Stimulated activated CD4-positive, alpha-beta T cell treated with anti-CD3 and anti-CD28 coated beads, Interleukin-2, amount 100 ng/mL, for 24 hours (primary cell): ENCODE results near the gene ANXA4.

Experiments
- DNase-seq, 2 donors: peaks; one replicate each; pipeline ENCODE4 v3.0.0-alpha.2; 2020

ANXA4 gene

DNA sequence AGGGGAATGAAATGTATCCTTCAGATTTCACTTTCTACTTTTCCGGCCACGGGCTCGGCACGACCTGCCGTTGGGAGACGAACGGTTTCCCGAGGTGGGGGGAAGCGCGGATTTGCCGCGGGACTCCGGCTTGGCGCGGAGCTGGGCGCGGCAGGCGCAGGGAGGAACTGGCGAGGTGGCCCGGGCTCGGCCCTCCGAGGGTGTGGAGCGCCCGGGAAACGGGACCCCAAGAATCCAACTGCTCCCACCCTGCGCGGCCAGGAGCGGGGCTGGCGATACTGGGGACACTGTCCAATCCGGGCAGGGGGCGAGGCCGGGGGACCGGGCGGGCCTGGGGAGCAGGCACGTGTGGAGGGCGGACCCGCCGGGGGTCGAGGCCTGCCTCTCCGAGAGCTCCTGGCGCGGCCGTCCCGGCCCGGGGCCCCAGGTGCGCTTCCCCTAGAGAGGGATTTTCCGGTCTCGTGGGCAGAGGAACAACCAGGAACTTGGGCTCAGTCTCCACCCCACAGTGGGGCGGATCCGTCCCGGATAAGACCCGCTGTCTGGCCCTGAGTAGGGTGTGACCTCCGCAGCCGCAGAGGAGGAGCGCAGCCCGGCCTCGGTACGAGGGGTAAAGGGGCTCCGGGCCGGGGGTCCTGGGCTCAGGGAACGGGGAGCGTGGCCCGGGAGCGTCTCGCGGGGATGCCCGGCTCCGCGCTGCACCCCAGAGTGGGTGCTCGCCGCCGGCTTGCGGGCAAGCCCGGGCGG is at the start of gene ANXA4:
Gene ANXA4 (plus strand): TSS at position 560 of the 747 bp plus-strand sequence. CDS start 39,432 bp downstream, outside the sequence.
- DNase-seq: peak; percentile 69 to 78

DNA sequence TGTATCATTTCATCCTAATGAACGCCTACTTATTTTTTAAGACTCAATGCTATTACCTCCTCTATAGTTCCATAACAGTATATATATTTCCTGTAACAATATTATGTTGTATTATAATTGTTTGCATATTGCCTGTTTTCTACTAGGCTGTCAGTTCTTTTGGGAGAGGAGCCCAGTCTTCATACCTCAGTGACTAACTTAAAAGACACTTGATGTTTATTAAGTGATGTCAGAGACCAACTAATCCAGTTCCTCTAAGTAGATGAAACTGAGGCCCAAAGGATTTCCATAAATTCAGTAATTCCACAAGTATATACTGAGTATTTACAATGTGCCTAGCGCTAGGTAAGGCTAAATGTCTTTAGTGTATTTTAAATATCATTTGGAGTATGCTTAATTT is 49.5 kb upstream of the ANXA4 start:
- no peak for DNase-seq

DNA sequence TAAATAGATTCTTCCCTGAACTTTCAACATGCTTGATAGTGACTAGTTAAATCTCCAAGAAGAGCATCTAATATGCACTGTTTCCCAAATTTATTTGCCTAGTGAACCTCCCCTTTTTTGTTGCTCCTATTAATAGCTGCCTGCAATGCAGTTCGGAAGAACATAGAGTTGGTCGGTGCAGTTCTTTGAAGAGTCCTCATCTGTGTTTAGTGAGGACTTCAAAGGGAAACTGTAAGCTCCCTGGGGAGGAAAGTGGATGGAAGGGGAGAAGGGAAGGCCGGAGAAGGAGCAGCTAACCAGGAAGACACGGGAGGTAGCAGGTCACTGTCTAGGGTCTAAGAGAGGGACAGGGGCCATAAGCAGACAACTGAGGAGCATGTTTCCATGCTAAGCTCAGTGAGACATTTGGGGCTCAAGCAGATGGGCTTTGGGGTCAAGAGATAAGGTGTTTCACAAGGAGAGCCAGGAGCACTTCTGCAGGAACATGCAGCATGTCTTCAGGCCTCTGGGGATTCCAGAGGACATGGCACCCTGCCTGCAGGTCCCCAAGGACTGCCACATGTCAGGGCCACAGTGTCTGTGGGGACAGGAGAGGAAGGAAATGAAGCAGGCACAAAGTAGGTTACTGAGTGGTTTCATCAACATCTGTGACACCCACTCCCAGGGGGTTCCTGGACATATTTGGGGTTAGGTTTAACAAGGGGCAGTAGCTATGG is 48.7 kb upstream of the ANXA4 start:
- DNase-seq: peak in 1 of 2 donors; percentile 22

DNA sequence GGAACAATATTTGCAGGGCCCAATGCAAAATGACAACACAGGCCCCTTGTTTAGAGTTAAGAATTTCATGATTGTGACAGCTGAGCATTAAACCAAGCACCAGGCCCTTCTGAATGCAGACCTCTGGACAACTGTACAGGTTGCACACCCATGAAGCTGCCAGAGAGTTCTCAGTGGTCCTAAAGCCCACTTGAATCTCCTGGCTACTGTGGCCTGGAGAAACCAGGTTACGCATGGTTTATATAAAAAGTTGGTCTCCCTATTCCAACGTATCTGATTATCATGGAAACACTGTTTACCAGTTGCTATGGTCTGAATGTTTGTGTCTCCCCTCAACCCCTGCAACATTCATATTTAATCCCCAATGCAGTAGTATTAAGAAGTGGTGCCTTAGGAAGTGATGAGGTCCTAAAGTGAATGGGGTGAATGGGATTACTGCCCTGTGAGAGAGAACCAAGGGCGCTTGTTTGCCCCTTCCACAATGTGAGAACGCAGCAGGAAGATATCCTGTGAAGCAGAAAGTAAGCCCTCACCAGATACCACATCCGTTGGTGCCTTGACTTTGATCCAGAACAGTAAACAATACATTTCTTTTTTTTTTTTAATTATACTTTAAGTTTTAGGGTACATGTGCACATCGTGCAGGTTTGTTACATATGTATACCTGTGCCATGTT is 48.0 kb upstream of the ANXA4 start:
- peak in 1 of 2 donors; percentile 27 for DNase-seq

DNA sequence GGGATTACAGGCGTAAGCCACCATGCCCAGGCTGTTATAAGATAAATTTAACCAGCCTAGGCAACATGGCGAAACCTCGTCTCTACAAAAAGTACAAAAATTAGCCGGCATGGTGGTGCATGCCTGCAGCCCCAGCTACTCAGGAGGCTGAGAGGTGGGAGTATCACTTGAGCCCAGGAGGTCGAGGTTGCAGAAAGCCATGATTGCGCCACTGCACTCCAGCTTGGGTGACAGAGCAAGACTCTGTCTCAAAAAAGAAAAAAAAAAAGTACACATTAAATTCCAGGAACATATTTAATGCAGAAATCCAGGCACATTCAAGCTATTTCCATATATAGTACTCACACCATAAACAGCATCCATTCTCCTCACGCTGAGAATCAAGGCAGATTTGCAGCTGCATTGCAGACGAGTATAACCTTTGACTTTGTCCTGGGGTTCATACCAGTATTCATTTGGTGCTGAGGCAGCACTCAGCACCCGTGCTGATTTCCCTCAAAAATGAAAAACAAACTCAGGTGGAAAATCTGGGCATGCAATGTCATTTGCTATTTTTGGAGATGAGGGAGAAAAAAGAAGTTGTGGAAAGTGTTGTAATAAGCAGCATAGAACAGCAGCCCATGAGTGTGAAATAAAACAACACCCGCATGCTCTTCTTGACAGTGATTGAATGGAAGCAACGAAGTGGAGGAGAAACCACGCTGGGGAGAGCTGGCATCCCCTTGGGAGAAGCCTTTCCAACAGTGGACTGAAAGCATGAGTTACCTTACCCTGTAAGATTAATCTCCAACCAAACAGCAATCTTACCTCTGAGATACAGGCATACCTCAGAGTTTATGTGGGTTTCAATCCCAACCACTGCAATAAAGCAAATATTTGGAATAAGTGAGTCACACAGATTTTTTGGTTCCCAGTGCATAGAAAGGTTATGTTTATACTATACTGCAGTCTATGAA is 46.8 kb upstream of the ANXA4 start:
- DNase-seq: no peak

DNA sequence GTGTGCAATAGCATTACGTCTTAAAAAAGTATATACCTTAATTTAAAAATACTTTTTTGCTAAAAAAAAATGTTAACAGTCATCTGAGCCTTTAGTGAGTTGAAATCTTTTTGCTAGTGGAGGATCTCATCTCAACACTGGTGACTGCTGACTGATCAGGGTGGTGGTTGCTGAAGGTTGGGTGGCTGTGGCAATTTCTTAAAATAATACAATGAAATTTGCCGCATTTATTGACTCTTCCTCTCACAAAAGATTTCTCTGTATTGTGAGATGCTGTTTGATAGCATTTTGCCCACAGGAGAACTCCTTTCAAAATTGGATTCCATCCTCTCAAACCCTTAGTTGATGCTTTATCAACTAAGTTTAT is 46.1 kb upstream of the ANXA4 start:
- no peak for DNase-seq

DNA sequence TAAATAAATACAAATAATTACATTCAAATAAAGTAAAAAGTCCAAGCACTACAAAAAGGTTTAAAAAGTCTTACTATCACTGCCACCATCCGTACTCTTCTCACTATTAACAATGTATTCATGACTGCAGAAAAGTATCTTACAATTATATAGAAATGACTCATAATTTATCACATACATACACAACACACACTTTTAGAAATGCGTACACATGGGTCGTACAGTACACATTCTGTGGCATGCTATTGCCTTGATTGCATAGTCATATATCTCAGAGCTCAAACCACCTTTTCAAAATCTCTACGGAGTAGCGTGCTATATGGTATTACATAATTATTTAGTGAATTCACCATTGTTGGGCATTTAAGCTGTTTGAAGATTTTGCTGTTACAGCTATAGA is 41.6 kb upstream of the ANXA4 start:
- no peak for DNase-seq

DNA sequence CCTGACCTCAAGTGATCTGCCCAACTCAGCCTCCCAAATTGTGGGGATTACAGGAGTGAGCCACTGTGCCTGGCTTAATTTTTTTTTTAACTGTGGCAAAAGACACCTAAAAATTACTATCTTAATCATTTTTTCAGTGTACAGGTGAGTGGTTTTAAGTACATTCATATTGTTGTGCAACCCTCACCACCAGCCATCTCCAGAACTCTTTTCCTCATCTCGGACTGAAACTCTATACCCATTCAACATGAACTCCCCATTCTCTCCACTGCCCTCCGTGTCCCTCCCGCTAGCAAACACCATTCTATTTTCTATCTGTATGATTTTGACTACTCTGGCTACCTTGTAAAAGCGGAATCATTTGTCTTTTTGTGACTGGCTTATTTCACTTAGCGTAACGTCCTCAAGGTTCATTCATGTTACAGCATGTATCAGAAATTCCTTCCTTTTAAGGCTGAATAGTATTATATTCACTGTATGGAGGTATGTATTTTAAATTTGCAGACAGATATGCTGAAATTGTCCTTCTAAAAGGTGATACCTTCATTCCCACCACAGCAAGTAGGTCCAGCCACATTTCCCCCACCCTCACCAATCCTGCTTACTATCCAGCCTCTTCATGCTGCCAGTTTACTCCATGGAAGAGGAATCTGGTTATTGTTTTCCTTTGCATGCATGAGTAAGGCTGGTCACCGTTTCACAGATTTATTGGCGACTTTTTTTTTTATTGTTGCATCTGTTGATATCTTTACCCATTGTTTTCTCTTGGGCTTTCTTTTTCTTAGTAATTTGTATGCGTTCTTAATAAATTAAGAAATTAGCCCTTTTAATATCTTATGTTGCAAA is 40.6 kb upstream of the ANXA4 start:
- DNase-seq: no peak

DNA sequence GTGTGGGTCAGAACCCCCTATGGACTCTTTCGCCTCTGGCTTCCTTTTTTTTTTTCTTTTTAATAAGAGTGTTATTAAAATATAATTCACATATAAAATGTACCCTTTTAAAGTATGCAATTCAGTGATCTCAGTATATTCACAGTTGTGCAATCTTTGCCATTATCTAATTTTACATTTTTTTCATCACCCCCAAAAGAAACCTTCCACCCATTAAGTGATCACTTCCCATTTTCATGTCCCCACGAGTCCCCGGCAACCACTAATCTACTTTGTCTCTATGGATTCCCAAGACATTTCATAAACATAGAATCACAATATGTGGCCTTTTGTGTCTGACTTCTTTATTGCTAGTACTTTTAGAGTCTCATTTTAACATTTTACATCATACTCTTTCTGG is 38.7 kb upstream of the ANXA4 start:
- no peak for DNase-seq

DNA sequence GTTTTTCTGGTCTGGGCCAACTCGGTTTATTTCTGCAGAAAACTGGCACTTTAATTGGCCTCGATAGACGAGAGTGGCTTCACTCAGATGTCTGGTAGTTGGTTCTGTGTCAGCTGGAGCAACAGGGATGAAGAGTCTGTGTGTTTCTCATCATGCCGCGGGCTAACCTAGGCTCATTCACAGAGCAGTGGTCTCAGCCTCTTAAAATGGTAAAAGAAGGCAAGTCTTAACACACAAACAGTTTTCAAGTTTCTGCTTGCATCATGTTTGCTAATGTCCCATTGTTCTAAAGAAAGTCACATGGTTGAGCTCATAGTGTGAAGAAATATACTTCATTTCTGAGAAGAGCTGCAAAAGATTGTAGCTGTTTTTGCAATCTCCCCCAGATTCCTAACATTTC is 37.5 kb upstream of the ANXA4 start:
- no peak for DNase-seq

DNA sequence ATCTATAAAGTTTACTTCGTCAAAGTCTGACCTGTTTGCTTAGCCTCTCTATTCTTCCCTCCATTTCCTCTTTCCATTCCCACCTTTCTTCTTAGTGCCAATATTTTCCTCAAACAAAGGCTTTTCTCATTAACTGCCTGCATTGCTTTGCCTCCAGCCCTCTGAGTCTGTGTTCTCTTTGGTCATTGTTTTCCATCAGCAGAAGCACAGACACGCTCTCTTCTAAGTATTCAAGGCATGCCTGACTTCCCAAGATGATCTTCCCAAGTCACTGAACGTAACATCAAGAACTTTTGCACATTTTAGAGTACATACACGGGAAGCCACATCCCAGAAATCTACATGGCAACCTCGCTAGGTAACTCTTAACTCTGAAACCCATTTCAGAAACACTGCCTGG is 32.6 kb upstream of the ANXA4 start:
- DNase-seq: no peak

DNA sequence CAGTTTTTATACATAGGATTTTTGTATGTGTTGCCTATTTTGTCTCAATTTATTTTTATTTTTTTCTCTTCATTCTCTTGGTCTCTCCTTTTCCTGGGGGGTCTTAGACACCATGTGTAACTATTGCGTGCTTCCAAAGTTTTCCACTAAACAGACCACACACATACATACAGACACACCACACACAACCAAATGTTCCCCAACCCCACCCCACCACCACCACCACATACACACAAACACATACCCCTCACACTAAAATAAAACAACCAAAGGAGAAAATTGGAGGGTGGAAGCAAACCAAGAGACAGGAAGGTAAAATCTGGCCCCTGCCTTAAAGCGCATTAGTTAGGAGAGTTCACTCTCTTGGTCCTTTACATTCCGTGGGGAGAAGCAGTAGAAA is 30.0 kb upstream of the ANXA4 start:
- DNase-seq: no peak

DNA sequence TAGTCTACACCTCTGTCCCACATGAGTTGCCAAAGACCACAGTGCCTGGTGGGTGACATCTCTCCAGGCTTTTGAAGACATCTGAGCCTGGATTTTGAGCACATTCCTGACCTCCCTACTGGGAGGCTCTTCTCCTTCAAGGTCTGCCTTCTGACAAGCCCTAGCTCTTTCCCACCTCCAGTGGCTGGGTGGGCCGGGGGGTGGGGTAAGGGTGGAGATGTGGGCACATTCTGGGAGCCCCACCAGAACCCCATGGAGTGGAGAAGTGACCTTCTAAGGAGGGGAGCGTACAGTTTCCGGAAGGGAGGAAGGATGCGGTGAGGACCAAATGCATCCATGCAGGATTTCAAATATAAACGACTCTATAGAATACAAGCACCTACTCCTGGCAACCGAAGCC is 27.9 kb upstream of the ANXA4 start:
- no peak for DNase-seq

DNA sequence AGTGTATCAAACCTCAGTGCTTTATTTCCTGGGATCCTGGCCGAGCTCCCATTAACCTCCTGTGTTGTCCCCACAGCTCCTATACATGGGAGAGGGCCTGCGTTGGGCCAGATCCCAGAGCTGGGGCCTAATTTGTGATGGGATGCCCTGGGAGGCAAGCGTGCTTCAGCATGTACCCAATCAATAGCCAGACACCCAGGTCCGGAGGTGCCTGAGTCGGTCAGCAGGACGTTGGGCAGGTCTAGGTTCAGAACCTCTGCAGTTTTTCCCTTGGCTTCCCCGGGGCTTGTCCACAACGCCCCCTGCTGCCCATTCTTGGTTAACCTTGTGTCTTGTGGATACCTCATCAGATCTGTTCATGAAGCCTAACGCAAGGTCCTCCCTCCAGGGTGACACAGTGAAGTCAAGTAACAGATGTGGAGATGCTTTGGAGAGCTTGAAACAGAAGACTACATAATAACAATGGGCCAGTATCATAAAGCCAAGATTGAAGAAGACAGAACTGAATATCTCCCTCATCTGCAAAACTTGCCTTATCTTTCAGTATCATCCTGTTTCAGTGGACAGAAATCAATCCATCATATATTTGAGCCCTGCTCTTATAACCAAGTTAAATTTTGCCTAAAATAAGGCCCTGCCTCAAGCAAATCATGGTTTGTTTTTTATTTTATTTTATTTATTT is 27.3 kb upstream of the ANXA4 start:
- peak; percentile 93 to 95 for DNase-seq

DNA sequence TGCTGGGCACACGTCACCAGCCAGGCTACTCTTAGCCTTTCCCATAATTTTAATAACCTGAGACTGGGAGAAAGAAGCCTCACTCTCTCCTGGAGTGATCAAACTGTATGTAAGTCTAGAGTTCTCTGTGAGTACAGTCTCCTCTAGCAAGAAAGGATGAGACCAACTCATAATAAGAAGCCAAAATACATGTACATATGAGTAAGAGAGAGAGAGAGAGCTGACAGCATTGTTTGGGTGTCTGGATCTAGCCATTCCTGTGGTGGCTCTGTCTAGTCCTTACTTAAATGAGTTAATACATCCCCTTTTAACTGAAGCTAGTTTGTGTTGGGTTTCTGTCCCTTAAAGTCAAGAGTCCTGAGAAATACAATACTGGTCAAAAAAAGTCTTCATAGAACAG is 26.0 kb upstream of the ANXA4 start:
- DNase-seq: no peak

DNA sequence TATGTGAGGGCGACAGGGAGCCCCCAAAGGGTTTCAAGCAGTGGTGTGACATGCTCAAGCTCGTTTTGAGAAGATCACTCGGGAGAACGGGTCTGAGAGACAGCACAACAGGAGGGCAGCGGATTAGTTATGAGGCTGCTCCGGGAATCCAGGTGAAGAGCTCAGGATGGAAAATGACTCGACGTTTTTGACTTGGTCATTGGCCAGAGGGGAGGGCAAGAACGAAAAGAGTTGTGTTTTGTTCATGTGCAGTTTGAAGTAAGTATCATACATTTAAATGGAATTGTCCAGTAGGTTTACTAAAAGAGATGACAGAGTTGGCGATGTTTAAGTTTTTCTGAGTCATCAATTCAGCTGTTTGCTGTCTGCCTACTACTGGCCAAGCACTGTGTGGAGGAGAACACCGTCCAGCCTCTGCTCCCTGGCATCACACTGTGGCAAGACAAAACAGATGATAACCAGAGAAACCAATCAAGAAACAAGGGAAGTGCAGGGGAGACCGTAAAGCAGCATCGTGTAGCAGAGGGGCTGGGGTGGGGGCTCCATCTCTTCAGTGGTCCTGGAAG is 25.3 kb upstream of the ANXA4 start:
- no peak for DNase-seq

DNA sequence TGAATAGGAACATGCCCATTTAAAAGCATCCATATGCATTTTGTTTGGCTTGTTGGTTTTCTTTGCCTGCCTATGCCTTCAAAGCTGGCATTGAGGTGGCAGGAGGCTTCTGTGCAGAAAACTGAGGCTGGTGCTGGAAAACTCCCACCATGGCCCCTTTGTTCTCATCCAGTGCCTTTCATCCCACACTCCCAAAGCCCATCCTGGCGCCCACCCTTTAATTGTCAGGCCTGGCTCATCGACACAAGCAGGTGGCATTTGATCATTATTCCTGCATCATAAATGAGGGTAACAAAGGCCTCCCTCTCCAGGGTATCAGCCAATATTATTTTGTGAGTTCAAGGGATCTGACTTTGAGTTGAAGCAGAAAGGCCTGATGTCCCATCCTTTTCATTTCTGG is 24.7 kb upstream of the ANXA4 start:
- no peak for DNase-seq

DNA sequence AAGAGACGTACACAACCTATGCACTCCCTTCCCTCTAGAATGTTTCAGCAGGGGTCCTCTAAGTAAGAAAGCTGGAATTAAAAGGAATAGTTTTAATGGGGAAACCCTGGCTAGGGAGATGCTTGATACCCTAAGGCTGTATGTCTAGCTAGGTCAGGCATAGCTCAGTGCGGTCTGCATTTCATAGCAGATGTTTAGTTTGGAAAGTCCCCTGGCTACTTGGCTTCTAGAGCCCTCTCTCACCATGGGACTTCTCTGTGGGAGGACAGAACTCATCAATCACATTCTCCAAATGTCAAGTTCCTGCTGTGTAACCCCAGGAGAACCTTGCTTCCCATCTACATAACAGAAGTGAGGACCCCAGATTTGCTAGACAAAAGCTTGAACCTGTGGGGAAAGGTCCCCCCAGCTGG is 24.1 kb upstream of the ANXA4 start:
- no peak for DNase-seq

DNA sequence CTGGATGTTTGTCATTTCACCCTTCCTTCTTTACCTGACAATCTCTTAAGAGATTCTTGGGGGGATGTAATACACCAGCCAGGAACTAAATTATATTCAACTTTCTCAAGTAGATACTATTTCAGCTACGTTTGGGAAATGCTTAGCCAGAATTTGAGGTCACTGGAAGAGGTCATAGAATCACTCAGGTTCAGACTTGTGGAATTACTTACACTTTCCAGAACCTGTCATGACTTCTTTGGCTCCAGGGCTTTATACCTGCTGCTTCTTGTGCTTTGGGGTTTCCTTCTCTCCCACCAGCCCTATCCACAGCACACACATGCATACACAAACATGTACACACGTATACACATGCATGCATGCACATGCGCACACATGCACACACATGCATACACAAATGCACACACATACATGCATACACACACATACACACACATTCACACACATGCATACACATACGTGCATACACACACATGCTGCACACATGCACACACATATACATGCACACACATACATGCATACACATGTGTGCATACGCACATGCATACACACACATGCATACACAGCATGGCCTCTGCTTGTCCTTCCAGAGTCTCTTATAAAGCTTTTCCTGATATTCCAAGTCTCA is 23.5 kb upstream of the ANXA4 start:
- DNase-seq: no peak

DNA sequence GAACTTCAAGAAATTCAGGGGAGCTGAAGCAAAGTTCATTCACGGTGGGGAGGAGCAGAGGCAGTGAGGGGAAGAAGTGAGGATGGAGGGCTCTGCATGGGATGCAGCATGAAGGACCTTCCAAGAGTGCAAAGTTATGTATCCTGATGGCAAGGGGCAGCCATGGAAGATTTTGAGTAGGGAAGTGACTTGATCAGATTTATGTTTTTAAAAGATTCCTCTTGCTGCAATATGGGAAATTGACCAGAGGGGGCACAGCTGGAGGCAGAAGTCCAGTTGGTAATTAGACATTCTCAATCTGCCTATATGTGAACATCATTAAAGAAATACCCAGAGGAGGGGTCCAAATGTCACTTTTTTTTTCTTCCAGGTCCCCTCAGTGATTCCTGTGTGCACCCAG is 21.5 kb upstream of the ANXA4 start:
- no peak for DNase-seq
